ENCODE measurements around the gene SINHCAF.

SINHCAF gene

GRCh38 chr12:31322801-31323207 lies 3.1 kb downstream of the SINHCAF start:
- H3K27me3 ChIP-seq (ENCODE audit: insufficient read depth, poor library complexity, severe bottlenecking) = no peaks in the 10 kb centered on the region
- TF ChIP-seq, protein P1, sequence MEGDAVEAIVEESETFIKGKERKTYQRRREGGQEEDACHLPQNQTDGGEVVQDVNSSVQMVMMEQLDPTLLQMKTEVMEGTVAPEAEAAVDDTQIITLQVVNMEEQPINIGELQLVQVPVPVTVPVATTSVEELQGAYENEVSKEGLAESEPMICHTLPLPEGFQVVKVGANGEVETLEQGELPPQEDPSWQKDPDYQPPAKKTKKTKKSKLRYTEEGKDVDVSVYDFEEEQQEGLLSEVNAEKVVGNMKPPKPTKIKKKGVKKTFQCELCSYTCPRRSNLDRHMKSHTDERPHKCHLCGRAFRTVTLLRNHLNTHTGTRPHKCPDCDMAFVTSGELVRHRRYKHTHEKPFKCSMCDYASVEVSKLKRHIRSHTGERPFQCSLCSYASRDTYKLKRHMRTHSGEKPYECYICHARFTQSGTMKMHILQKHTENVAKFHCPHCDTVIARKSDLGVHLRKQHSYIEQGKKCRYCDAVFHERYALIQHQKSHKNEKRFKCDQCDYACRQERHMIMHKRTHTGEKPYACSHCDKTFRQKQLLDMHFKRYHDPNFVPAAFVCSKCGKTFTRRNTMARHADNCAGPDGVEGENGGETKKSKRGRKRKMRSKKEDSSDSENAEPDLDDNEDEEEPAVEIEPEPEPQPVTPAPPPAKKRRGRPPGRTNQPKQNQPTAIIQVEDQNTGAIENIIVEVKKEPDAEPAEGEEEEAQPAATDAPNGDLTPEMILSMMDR (IDR thresholded peaks at IDR 0.05; ENCODE audit: insufficient read depth, low read length) = no peak
- TF ChIP-seq GABPA (IDR thresholded peaks at IDR 0.05; ENCODE audit: low read depth) = no peak
- no peak for TF ChIP-seq POLR2AphosphoS5 (IDR thresholded peaks at IDR 0.05; ENCODE audit: low read depth)
- TF ChIP-seq SPI1 (IDR thresholded peaks at IDR 0.05; ENCODE audit: borderline replicate concordance, low read depth) = no peak
- TF ChIP-seq, protein P2, sequence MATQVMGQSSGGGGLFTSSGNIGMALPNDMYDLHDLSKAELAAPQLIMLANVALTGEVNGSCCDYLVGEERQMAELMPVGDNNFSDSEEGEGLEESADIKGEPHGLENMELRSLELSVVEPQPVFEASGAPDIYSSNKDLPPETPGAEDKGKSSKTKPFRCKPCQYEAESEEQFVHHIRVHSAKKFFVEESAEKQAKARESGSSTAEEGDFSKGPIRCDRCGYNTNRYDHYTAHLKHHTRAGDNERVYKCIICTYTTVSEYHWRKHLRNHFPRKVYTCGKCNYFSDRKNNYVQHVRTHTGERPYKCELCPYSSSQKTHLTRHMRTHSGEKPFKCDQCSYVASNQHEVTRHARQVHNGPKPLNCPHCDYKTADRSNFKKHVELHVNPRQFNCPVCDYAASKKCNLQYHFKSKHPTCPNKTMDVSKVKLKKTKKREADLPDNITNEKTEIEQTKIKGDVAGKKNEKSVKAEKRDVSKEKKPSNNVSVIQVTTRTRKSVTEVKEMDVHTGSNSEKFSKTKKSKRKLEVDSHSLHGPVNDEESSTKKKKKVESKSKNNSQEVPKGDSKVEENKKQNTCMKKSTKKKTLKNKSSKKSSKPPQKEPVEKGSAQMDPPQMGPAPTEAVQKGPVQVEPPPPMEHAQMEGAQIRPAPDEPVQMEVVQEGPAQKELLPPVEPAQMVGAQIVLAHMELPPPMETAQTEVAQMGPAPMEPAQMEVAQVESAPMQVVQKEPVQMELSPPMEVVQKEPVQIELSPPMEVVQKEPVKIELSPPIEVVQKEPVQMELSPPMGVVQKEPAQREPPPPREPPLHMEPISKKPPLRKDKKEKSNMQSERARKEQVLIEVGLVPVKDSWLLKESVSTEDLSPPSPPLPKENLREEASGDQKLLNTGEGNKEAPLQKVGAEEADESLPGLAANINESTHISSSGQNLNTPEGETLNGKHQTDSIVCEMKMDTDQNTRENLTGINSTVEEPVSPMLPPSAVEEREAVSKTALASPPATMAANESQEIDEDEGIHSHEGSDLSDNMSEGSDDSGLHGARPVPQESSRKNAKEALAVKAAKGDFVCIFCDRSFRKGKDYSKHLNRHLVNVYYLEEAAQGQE (IDR thresholded peaks at IDR 0.05; ENCODE audit: insufficient replicate concordance, low read depth) = no peak
- H3K4me3 ChIP-seq (replicated peaks; ENCODE audit: insufficient read depth, low read length) = peak overlapping the region; percentile 77
- no peak for DNase-seq (ENCODE audit: low read depth in 1 of 2, low spot score in 1 of 2)
- peak overlapping the region; percentile 93 for H3K27ac ChIP-seq (replicated peaks)

DNA sequence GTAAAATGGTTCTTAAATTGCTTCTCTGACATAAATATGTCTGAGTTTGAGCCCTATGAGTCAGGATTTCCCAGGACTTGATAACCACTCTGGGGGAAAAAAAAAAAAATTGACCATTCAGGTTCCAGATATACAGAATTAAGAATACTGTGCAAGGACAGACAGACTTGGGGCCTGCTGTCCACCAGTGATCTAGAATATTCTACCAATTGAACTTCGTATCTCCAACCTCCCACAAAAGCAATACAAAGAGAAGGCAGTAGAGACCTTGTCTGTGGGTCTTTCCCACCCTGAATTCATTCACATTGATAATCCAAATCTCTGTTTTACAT lies 4.1 kb downstream of the SINHCAF start:
- TF ChIP-seq, protein P1 (IDR thresholded peaks at IDR 0.05; ENCODE audit: insufficient read depth, low read length) = no peak
- TF ChIP-seq GABPA (IDR thresholded peaks at IDR 0.05; ENCODE audit: low read depth) (no peak), SPI1 (IDR thresholded peaks at IDR 0.05; ENCODE audit: borderline replicate concordance, low read depth) (no peak), POLR2AphosphoS5 (IDR thresholded peaks at IDR 0.05; ENCODE audit: low read depth) (no peak)
- TF ChIP-seq, protein P2 (IDR thresholded peaks at IDR 0.05; ENCODE audit: insufficient replicate concordance, low read depth) = no peak
- Histone ChIP-seq H3K27me3 (ENCODE audit: insufficient read depth, poor library complexity, severe bottlenecking) (no peaks in the 10 kb centered on the region), H3K27ac (replicated peaks) (no peak overlapping the region), H3K4me3 (replicated peaks; ENCODE audit: insufficient read depth, low read length) (no peak overlapping the region)
- no peak for DNase-seq (ENCODE audit: low read depth in 1 of 2, low spot score in 1 of 2)

DNA sequence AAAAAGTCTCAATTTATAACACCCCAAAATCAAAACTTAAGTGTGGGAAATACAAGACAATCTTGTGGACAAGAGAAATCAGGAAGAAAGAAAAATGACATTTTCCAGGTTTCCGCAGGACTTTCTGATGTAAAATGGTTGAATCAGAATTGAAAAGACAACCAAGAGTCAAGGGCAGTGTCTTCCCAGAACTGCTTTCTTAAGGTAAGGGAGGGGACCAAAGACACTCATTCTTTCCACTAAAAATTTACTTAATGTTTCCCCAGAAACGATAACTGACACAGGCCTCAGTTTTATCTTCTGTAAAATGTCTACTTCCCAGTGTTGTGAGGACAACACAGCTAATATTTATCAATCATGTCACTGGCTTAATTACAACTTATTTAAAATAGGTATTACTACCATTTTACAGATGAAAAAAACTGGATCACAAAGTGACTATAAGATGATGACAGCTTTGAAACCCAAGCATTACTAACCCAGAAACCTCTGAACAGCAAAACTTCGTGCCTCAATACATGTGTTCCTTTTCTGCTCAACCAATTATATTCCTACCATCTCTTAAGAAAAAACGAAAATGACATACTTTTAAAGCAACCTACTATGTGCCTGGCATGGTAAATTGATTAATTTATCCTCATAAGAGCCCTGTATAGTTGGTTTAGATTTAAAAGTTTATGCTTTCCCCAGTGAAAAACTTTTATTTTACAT lies 4.6 kb downstream of the SINHCAF start:
- no peaks in the 10 kb centered on the region for H3K27me3 ChIP-seq (ENCODE audit: insufficient read depth, poor library complexity, severe bottlenecking)
- no peak overlapping the region for H3K4me3 ChIP-seq (replicated peaks; ENCODE audit: insufficient read depth, low read length)
- DNase-seq (ENCODE audit: low read depth in 1 of 2, low spot score in 1 of 2) = no peak
- TF ChIP-seq SPI1 (IDR thresholded peaks at IDR 0.05; ENCODE audit: borderline replicate concordance, low read depth) (no peak), GABPA (IDR thresholded peaks at IDR 0.05; ENCODE audit: low read depth) (no peak)
- TF ChIP-seq, protein P1 (IDR thresholded peaks at IDR 0.05; ENCODE audit: insufficient read depth, low read length) = no peak
- TF ChIP-seq, protein P2 (IDR thresholded peaks at IDR 0.05; ENCODE audit: insufficient replicate concordance, low read depth) = no peak
- no peak overlapping the region for H3K27ac ChIP-seq (replicated peaks)
